Stomach (tissue), 9 donors: ENCODE data around the gene TWF1. TPM values are rescaled to one million over a fixed set of nuclear protein-coding genes. Genes with fewer than 3 reads are reported as not detected.
A peak's percentile ranks its signal among the peaks of the same experiment; 100 is the strongest.

Experiments used
- DNase-seq, 2 donors: peaks; one replicate each; pipeline versions ENCODE4 v3.0.0 to v3.0.0-alpha.2; 2013 to 2019
- H3K27ac ChIP-seq, 5 donors: fragments of 200-600 bp in 4 of 5; sonication (generic) in 4 of 5; one replicate each; pipeline ENCODE4 v1.5.1; 2013 to 2019; ENCODE audit warnings: mild to moderate bottlenecking in 1 of 5, moderate library complexity in 1 of 5
- H3K27me3 ChIP-seq, 3 donors: fragments of 200-600 bp; sonication (generic); one replicate each; pipeline ENCODE4 v1.5.1; 2017 to 2019; ENCODE audit warnings: mixed run types in 1 of 3
- H3K36me3 ChIP-seq, 4 donors: fragments of 200-600 bp; sonication (generic); 1 replicate in 3 of 4; 2 replicates in 1 of 4; pipeline ENCODE4 v1.5.1; 2016 to 2019
- H3K4me1 ChIP-seq, 4 donors: fragments of 200-600 bp; sonication (generic); one replicate each; pipeline ENCODE4 v1.5.1; 2016 to 2019
- H3K4me3 ChIP-seq, 4 donors: fragments of 200-600 bp; sonication (generic) in 3 of 4; one replicate each; pipeline ENCODE4 v1.5.1; 2016 to 2019; ENCODE audit warnings: mild to moderate bottlenecking in 1 of 4
- H3K9me3 ChIP-seq, 4 donors: fragments of 200-600 bp; sonication (generic); one replicate each; pipeline ENCODE4 v1.5.1; 2016 to 2019
- CTCF ChIP-seq, 7 experiments: fragments of 450-650 bp in 4 of 7; fragments of 200-600 bp in 3 of 7; sonication (generic) in 3 of 7; IDR thresholded peaks; one replicate each; pipeline ENCODE4 v1.5.1; 2016 to 2019; ENCODE audit warnings: antibody characterized with exemption in 7 of 7, control low read depth in 2 of 7, mild to moderate bottlenecking in 1 of 7
- EP300 ChIP-seq: sonication (generic); formaldehyde crosslinking; IDR thresholded peaks from one replicate; pipeline ENCODE4 v1.6.1; 2017; ENCODE audit warnings: antibody characterized with exemption
- POLR2A ChIP-seq, 4 donors: fragments of 450-650 bp; IDR thresholded peaks; one replicate each; pipeline ENCODE4 v1.6.1; 2016; ENCODE audit warnings: antibody characterized with exemption in 4 of 4, control low read depth in 2 of 4, mild to moderate bottlenecking in 1 of 4, moderate library complexity in 1 of 4
- POLR2AphosphoS5 ChIP-seq, 3 donors: sonication (generic); formaldehyde crosslinking; IDR thresholded peaks; one replicate each; pipeline ENCODE4 v1.6.1; 2016; ENCODE audit warnings: antibody characterized with exemption in 3 of 3
- WGBS, 5 donors: extraction: QIAGEN DNeasy Blood & Tissue Kit in 3 of 5; methylation state at CpG; one replicate each; pipeline versions ENCODE4 v1.1.5 to v1.1.7; 2013 to 2018; 5-methylcytosine and 5-hydroxymethylcytosine counted together
- intact Hi-C: fragments of 100-400 bp; cut with DNase I; formaldehyde crosslinking; loops from one replicate; pipeline ENCODE4 v1.15.1; 2023; ENCODE audit warnings: low total_unique reads
- polyA plus RNA-seq, 3 donors: library from polyadenylated mRNA; stranded (reverse); fragments of 200-250 nt; gene quantifications; one replicate each; pipeline ENCODE4 v1.2.3, GENCODE V29; 2013
- total RNA-seq, 5 donors: library from RNA; depleted of rRNA; stranded (reverse); fragments of >200 nt; gene quantifications; one replicate each; pipeline versions ENCODE4 v1.1.0 to v1.2.3, GENCODE V29; 2014 to 2016
- donor health status: healthy with polysubstance abuse.
- donor health status: Bipolar disorder and iron deficiency.
- donor health status: healthy.

The TWF1 gene
- total and polyA plus RNA-seq, 8 donors, result 44.3 to 164 (median 71.7) TPM

GRCh38 chr12:43805149-43805859, 813 bp downstream of the TWF1 start:
- peaks cover 12 to 24% (median 22%) of the 10 kb centered on the region in 4 donors for H3K36me3 ChIP-seq
- intact Hi-C loops, result no loop called here
- peak in 1 of 2 donors; percentile 50 for DNase-seq
- no peaks in the 10 kb centered on the region for H3K27me3 ChIP-seq
- no peaks in the 10 kb centered on the region for H3K9me3 ChIP-seq
- peak overlapping the region; percentile 93 to 98 (median 98) for H3K27ac ChIP-seq
- no peak for TF ChIP-seq EP300
- no peak for TF ChIP-seq POLR2A (IDR thresholded peaks at IDR 0.05)
- TF ChIP-seq CTCF (IDR thresholded peaks at IDR 0.05), result no peak
- TF ChIP-seq POLR2AphosphoS5 (IDR thresholded peaks at IDR 0.05), result no peak
- peak overlapping the region; percentile 88 to 98 (median 96) for H3K4me3 ChIP-seq
- peaks cover 0 to 43% (median 27%) of the 10 kb centered on the region in 4 donors for H3K4me1 ChIP-seq
- WGBS, 5 donors, result 4 to 11% (median 5%) methylated on average over 20 of the region's 20 CpGs

GRCh38 chr12:43797561-43798217, 8.4 kb downstream of the TWF1 start:
- H3K9me3 ChIP-seq, result no peaks in the 10 kb centered on the region
- 81 to 91% (median 87%) methylated on average over 4 of the region's 4 CpGs for WGBS, 5 donors
- peaks cover 0 to 18% (median 6%) of the 10 kb centered on the region in 4 donors for H3K4me1 ChIP-seq
- TF ChIP-seq CTCF (IDR thresholded peaks at IDR 0.05) (no peak), POLR2A (IDR thresholded peaks at IDR 0.05) (no peak), EP300 (no peak), POLR2AphosphoS5 (IDR thresholded peaks at IDR 0.05) (no peak)
- intact Hi-C loops, result no loop called here
- H3K36me3 ChIP-seq, result peaks cover 43 to 90% (median 89%) of the 10 kb centered on the region in 4 donors
- H3K27ac ChIP-seq, result no peak overlapping the region
- DNase-seq, result no peak
- no peak overlapping the region for H3K4me3 ChIP-seq
- no peaks in the 10 kb centered on the region for H3K27me3 ChIP-seq

GRCh38 chr12:43795716-43796280, 10.3 kb downstream of the TWF1 start:
- Histone ChIP-seq H3K4me3 (no peak overlapping the region), H3K36me3 (peaks cover 36 to 76% (median 72%) of the 10 kb centered on the region in 4 donors), H3K27ac (no peak overlapping the region), H3K9me3 (no peaks in the 10 kb centered on the region), H3K27me3 (no peaks in the 10 kb centered on the region), H3K4me1 (peaks cover 0 to 12% (median 4%) of the 10 kb centered on the region in 4 donors)
- intact Hi-C loops, result no loop called here
- peak in 1 of 2 donors; percentile 44 for DNase-seq
- TF ChIP-seq POLR2A (IDR thresholded peaks at IDR 0.05) (no peak), POLR2AphosphoS5 (IDR thresholded peaks at IDR 0.05) (peak in 1 of 3 donors; percentile 13)
- 21 to 50% (median 25%) methylated on average over 2 of the region's 2 CpGs for WGBS, 5 donors

GRCh38 chr12:43789941-43790340, 16.2 kb downstream of the TWF1 start:
- Histone ChIP-seq H3K4me3 (no peak overlapping the region), H3K36me3 (peaks cover 12 to 58% (median 48%) of the 10 kb centered on the region in 4 donors), H3K27ac (no peak overlapping the region), H3K4me1 (no peaks in the 10 kb centered on the region), H3K27me3 (no peaks in the 10 kb centered on the region), H3K9me3 (no peaks in the 10 kb centered on the region)
- DNase-seq, result peak in 1 of 2 donors; percentile 44
- TF ChIP-seq EP300 (no peak), CTCF (IDR thresholded peaks at IDR 0.05) (no peak), POLR2AphosphoS5 (IDR thresholded peaks at IDR 0.05) (no peak), POLR2A (IDR thresholded peaks at IDR 0.05) (no peak)
- intact Hi-C loops, result no loop called here
